Lung (tissue), 12 donors: Measurements from ENCODE around the gene USP15. TPM values are rescaled to one million over a fixed set of nuclear protein-coding genes. Genes with fewer than 3 reads are reported as not detected.

Experiments used
- ATAC-seq: fragments of 200-7000 bp; cut with Tn5 transposase; one replicate; pipeline ENCODE4 v1.9.1; 2020; ENCODE audit warnings: moderate number of reproducible peaks; ENCODE audit not compliant: insufficient read depth, low FRiP score
- DNase-seq, 3 donors: peaks; one replicate each; pipeline ENCODE4 v3.0.0-alpha.2; 2013 to 2017
- H3K27ac ChIP-seq, 2 donors: one replicate each; pipeline ENCODE4 v1.5.1; 2013; ENCODE audit warnings: mild to moderate bottlenecking in 2 of 2, moderate library complexity in 2 of 2, control low read depth in 1 of 2, inconsistent platforms in 1 of 2, low read depth in 1 of 2, low read length in 1 of 2
- H3K27me3 ChIP-seq, 3 donors: one replicate each; pipeline ENCODE4 v1.5.1; 2013; ENCODE audit warnings: low read length in 2 of 3; ENCODE audit not compliant: control insufficient read depth in 3 of 3, insufficient read depth in 3 of 3
- H3K36me3 ChIP-seq, 4 donors: one replicate each; pipeline ENCODE4 v1.5.1; 2013; ENCODE audit warnings: low read length in 4 of 4, mild to moderate bottlenecking in 1 of 4, moderate library complexity in 1 of 4; ENCODE audit not compliant: control insufficient read depth in 4 of 4, insufficient read depth in 4 of 4
- H3K4me1 ChIP-seq, 5 donors: one replicate each; pipeline ENCODE4 v1.5.1; 2013; ENCODE audit warnings: low read length in 5 of 5, mild to moderate bottlenecking in 2 of 5, moderate library complexity in 1 of 5; ENCODE audit not compliant: control insufficient read depth in 5 of 5, insufficient read depth in 5 of 5
- H3K4me3 ChIP-seq: one replicate; pipeline ENCODE4 v1.5.1; 2013; ENCODE audit warnings: mild to moderate bottlenecking, control low read depth, moderate library complexity
- H3K9ac ChIP-seq, 2 donors: one replicate each; pipeline ENCODE4 v1.5.1; 2013; ENCODE audit warnings: low read length in 2 of 2, control low read depth in 1 of 2; ENCODE audit not compliant: insufficient read depth in 1 of 2
- H3K9me3 ChIP-seq, 4 donors: one replicate each; pipeline ENCODE4 v1.5.1; 2013; ENCODE audit warnings: low read length in 3 of 4, mild to moderate bottlenecking in 1 of 4, moderate library complexity in 1 of 4; ENCODE audit not compliant: control insufficient read depth in 4 of 4, insufficient read depth in 3 of 4
- CTCF ChIP-seq: IDR thresholded peaks from 2 replicates; pipeline ENCODE4 v1.5.1; 2012; ENCODE audit warnings: mild to moderate bottlenecking; ENCODE audit errors: control extremely low read depth, extremely low read depth
- WGBS, 2 donors: extraction: QIAGEN DNeasy Blood & Tissue Kit; methylation state at CpG; one replicate each; pipeline ENCODE4 v1.1.7; 2013; 5-methylcytosine and 5-hydroxymethylcytosine counted together
- polyA plus RNA-seq, 2 donors: library from polyadenylated mRNA; stranded (reverse); fragments of 200-250 nt; gene quantifications; one replicate each; pipeline ENCODE4 v1.2.1, GENCODE V29; 2013
- total RNA-seq, 2 donors: library from RNA; depleted of rRNA in 1 of 2; stranded (reverse); fragments of >200 nt in 1 of 2; gene quantifications; one replicate each; pipeline ENCODE4 v1.2.1, GENCODE V29; 2014 to 2021
- donor health status: control.
- donor health status: control.
- donor health status: Bipolar disorder and iron deficiency.
- donor health status: healthy.
- donor health status: DM: yes; HTN: yes; CAD: no.

USP15 gene
- total and polyA plus RNA-seq, 4 donors, result 62.0 to 143 (median 82.6) TPM

GRCh38 chr12:62301080-62301798 is 41.0 kb downstream of the USP15 start:
- Histone ChIP-seq H3K4me3 (no peak overlapping the region), H3K9me3 (peaks cover 0 to 8% (median 2%) of the 10 kb centered on the region in 4 donors), H3K27me3 (no peaks in the 10 kb centered on the region), H3K27ac (no peak overlapping the region), H3K9ac (no peak overlapping the region), H3K36me3 (peaks cover 6 to 42% (median 18%) of the 10 kb centered on the region in 4 donors), H3K4me1 (peaks cover 0 to 2% (median 0%) of the 10 kb centered on the region in 5 donors)
- no peak for ATAC-seq
- DNase-seq, result no peak
- WGBS, 2 donors, result 75 to 76% methylated on average over 6 of the region's 6 CpGs
- no peak for TF ChIP-seq CTCF

- H3K36me3 ChIP-seq, result peaks cover 5 to 36% (median 17%) of the 10 kb centered on the region in 4 donors
- no peak overlapping the region for H3K9ac ChIP-seq
- H3K27ac ChIP-seq, result no peak overlapping the region
- H3K4me3 ChIP-seq, result no peak overlapping the region
- ATAC-seq (no peak), DNase-seq (no peak)
- no peaks in the 10 kb centered on the region for H3K27me3 ChIP-seq
- H3K4me1 ChIP-seq, result peaks cover 0 to 2% (median 0%) of the 10 kb centered on the region in 5 donors
- peaks cover 0 to 8% (median 2%) of the 10 kb centered on the region in 4 donors for H3K9me3 ChIP-seq
- WGBS, 2 donors, result 92 to 100% methylated on average over 1 of the region's 1 CpG
- TF ChIP-seq CTCF, result no peak
Measured at GRCh38 chr12:62301799-62302133, 41.6 kb downstream of the USP15 start.

- WGBS, 2 donors, result 98% methylated on average over 3 of the region's 3 CpGs
Measured at GRCh38 chr12:62304560-62304959, 44.4 kb downstream of the USP15 start.

More at GRCh38 chr12:62304560-62304959, 44.4 kb downstream of the USP15 start:
- ATAC-seq (no peak), DNase-seq (no peak)
- Histone ChIP-seq H3K27ac (no peak overlapping the region), H3K9me3 (peaks cover 0 to 8% (median 1%) of the 10 kb centered on the region in 4 donors), H3K27me3 (no peaks in the 10 kb centered on the region), H3K36me3 (peaks cover 8 to 29% (median 20%) of the 10 kb centered on the region in 4 donors), H3K4me3 (no peak overlapping the region), H3K4me1 (peaks cover 0 to 2% (median 0%) of the 10 kb centered on the region in 5 donors), H3K9ac (no peak overlapping the region)
- TF ChIP-seq CTCF, result no peak
